ENCODE measurements around the gene CDK4.
"Not testable (repeated sequence)": the region's sequence is repeated elsewhere in the genome, so short reads cannot be mapped to it uniquely, and the experiment has no call there.

Gene CDK4

DNA sequence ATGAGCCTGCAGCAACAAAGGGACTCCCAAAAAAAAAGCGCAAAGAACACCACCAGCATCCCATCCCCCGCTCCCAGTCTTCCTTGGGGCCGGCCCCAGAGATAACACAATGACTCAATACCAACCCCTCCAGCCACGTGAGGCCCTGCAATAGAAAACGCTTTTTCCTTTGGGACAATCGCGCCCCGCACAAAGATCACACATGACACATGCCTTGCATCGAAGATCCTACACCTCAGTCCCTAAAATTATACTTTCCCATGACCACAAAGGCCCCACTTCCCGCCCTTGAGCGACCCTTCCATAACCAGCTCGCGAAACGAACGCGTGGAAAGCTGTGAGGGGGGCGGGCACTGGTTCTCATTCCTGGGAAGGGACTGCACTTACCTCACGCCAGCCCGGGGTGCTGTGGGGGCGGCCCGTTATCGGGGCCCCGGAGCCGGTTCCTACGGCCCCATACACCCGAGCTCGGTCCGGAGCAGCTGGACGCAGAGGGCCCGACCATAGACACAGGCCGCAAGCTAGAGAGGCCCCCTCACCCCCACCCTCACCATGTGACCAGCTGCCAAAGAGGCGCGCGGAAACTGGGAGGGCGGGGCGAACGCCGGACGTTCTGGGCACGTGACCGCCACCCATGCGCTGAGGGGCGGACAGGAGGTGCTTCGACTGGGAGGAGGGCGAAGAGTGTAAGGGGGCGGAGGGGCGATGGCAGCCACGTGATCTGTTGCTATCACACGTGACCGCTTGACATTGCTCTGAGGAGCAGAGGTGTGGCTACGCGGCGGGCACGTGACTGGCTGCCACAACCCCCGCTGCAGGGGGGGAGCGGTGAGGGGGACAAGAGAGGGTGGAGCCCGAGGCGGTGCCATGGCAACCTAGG, at the start of gene CDK4:
CDK4 (minus strand) TSS at position 523 of the 880 bp plus-strand sequence. CDS start 593 bp downstream, outside the sequence.
- DNase-seq (ENCODE audit: low read depth, low spot score), result peak; percentile 99

DNA sequence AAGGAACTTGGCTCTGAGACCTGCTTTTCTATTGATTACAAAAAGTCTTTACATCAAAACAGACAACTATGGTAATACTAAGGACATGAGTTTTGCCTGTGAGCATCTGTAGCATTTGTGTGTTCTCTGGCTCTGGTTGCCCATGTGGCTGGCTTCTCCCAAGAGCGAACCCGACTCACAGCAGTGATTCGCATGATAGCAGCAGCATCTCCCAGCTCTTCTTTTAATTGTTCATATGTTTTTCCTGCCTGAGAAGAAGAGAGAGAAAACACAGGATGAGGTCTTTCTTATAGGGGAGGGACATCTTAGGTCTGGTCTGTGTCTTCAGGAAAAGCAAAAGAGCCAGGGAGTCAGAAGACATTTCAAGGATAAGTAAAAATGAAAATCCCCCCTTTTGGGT, 48.9 kb upstream of the CDK4 start:
- no peak for DNase-seq (ENCODE audit: low read depth, low spot score)

DNA sequence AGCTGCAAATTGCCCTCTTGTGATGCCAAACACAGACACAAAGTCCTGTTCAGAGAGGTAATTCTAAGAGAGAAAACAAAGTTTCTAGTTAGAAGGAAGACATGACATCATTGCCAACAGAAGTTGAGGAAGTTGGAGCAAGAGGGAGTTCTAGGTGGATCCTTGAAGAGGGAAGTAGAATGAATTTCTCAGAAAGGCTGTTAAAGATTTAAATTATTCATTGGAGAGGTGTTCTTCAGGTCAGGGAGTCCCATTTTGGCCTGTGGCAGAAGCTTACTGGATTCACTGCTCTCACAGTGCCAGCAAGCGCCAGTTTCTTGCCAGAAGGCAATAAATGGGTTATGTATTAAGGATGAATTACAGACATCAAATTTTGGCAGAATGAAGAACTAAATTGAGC, 45.8 kb upstream of the CDK4 start:
- DNase-seq (ENCODE audit: low read depth, low spot score), result no peak

DNA sequence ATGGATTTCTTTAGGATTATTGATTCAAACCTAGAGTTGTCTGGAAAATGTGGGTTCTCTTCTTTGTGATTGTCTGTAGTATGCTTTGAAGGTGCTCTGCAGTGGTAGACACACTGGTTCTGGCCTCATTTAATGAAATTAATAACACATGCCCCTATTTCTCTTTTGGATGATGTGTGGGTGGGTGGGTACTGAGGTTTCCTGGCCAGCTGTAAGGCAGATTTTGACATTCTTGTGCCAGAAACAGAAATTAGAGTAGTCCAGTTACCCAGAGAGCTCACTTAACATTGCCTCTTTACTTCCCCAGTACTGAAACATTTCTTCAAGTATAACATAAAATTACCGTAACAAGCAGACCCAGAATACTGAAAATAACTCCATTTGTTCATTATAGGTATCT, 44.9 kb upstream of the CDK4 start:
- DNase-seq (ENCODE audit: low read depth, low spot score), result no peak

DNA sequence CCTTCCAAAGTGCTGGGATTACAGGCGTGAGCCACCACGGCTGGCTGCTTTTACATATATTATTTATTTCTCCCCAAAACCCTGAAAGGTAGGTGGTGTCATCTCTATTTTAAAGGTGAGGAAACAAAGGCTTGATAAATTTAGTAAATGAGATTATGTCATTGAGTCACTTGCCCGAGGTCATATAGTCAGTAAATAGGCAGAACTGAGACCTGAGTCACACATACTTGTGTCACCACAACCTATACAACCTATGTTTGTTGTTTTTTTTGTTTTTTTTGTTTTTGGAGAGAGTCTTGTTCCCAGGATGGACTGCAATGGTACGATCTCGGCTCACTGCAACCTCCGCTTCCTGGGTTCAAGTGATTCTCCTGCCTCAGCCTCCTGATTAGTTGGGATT, 43.2 kb upstream of the CDK4 start:
- no peak for DNase-seq (ENCODE audit: low read depth, low spot score)

DNA sequence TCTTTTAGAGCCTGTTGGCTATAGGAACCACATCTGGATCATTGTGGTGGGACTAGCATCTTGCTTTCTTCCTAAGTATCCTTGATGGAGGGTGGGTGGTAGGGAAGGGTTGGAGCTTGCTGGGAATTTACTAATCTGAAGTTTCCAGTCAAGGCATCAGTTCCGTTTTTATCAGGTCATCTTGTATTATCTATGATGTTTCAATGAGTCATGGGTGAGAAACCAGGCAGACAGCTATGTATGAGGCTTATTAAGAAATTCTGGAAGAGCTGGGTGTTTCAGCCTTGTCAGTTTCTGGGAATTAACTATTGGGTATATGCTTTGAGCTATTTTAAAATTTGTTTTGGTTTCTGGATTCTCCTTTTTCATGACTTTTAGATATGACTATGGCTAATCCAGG, 41.8 kb upstream of the CDK4 start:
- DNase-seq (ENCODE audit: low read depth, low spot score), result no peak

DNA sequence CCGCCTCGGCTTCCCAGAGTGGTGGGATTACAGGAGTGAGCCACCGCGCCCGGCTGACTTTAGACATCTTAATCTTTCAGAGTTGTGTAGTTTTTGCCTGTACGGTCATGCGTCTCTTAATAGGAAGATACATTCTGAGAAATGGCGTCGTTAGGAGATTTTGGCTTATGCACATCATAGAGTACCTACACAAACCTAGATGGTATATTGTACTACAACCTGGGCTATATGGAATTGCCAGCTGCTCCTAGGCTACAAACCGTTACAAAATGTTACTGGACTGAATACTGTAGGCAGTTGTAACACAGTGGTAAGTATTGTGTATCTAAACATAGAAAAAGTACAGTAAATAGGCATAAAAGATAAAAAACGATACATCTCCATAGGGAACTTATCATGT, 31.8 kb upstream of the CDK4 start:
- no peak for DNase-seq (ENCODE audit: low read depth, low spot score)

DNA sequence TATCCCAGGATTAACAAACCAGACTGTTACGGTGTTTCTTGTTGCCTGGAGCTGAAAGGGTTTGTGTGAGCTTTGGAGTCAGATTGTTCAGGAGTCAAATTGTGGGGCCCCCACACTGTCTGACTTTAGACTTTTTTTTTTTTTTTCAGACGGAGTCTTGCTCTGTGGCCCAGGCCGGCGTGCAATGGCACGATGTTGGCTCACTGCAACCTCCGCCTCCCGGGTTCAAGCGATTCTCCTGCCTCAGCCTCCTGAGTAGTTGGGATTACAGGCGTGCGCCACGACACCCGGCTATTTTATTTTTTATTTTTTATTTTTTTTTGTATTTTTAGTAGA, 31.3 kb upstream of the CDK4 start:
- no peak for DNase-seq (ENCODE audit: low read depth, low spot score)

DNA sequence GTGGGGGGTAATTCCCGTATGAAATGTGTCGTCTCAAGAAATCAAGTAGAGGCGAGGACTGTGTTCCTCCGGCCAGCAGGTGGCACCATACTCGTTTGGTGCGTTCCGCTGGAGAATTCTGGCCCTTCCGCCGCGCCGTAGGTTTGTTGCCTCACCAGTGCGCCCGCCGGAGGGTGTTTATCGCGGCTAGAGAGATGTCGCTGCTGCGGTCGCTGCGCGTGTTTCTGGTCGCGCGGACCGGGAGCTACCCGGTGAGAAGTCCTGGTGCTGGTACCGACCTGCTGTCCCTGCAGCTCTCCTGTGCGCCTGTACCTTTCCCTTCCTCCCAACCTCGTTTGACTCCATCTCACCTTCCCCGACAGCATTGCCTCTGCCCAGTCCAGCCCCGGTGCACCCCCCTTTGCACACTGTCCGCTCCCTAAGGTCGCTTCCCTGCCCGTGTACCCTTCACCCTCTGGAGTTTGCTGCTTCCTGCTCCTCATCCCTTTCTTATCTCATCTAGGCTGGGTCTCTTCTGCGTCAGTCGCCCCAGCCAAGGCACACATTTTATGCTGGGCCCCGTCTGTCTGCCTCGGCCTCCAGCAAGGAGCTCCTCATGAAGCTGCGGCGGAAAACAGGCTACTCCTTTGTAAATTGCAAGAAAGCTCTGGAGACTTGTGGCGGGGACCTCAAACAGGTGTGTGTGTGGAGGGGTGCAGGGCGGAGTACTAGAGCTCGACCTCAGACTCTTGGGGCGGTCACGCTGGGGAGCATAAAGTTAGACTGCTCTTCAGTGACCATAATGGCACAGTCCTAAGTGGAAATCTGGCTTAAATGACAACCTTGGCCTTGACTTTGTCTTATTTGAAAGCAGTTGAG, 30.7 kb upstream of the CDK4 start, which contains the start of gene TSFM:
TSFM (plus strand) TSS at position 180 of the 858 bp plus-strand sequence; CDS start at position 195, 15 bp downstream.
- DNase-seq (ENCODE audit: low read depth, low spot score), result peak; percentile 57

DNA sequence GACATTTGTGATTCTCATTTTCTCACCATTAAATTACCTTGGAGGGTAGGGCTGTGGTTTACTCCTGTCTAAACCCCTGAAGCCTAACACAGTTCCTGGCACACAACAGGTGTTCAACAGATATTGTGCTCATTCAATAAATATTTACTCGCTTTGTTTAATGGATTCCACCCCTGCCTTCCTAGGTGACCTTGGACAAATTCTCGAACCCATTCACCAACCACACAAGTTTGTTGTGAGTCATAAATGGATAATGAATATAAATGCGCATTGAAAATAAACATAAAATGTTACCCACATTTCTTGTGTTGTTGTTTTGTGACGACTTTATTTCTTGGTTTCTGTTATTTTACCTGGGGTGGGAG, 30.1 kb upstream of the CDK4 start:
- no peak for DNase-seq (ENCODE audit: low read depth, low spot score)

DNA sequence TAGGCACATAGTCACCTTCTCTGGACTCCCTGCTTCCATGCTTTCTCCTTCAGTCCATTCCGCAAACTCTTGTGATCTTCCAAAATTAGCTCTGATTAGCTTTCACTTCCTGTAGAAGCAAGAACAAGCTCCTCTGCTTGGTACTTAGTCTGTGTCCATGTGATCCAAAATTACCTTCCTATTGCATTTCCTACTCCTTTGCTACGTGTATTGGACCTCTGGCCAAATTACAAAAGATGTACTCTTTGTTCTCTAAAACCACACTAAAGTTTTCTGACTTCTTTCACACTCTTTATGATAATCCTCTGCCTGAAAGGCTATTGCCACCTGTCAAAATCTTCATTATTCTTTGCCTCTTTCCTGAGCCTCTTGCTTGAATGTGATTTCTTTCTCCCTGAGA, 29.7 kb upstream of the CDK4 start:
- no peak for DNase-seq (ENCODE audit: low read depth, low spot score)

DNA sequence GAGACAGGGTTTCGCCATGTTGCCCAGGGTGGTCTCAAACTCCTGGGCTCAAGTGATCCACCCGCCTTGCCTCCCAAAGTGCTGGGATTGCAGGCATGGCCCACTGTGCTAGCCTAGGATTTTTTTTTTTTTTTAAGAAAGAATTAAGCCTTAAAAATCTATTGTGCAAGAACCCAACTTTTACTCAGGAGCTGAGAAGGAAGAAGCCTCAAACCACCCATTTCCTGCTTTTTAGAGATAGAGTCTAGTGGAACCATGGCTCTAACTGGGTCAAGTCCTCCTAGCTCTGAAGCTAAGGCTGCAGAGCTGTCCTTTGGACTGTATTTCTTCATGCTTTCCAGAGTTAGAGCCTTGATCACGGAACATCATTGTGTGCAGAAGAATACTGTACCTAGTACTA, 29.1 kb upstream of the CDK4 start:
- no peak for DNase-seq (ENCODE audit: low read depth, low spot score)

DNA sequence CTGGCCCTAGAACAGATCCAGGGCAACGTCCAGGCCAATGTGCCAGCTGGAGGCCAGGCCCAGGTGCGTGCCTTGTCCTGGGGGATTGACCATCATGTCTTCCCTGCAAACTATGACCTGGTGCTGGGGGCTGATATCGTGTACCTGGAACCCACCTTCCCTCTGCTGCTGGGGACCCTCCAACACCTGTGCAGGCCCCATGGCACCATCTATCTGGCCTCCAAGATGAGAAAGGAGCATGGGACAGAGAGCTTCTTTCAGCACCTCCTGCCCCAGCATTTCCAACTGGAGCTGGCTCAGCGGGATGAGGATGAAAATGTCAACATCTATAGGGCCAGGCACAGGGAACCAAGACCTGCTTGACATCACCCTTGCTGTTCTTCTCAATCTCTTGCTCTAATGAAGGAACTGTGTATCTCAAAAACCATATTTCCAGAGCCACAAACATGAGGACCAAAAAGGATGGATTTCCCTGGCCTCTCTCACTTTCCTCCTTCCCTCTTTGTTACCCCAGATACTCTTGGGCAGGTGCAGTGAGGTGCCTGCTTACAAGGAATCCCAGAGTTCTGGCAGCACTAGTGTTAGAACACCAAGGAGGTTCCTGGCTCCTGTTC, 28.3 kb upstream of the CDK4 start:
- no peak for DNase-seq (ENCODE audit: low read depth, low spot score)

DNA sequence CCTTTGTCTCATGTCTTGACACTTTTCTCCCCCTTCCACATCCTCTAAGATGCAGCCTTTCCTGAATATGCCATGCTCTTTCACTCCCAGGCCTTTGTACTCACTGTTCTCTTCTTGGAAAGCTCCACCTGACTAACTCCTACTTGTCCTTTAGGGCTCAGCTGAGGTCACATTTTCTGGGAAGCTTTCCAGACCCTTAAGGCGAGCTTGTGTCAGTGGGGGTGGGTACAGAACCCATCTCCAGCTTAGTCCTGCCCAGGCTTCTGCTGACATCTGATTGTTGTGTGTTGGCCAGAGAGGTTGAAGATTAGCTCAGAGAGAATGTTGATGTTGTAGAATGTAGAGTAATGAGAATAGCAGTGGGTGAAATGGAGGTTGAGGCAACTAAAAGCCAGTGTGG, 27.6 kb upstream of the CDK4 start:
- DNase-seq (ENCODE audit: low read depth, low spot score), result no peak

DNA sequence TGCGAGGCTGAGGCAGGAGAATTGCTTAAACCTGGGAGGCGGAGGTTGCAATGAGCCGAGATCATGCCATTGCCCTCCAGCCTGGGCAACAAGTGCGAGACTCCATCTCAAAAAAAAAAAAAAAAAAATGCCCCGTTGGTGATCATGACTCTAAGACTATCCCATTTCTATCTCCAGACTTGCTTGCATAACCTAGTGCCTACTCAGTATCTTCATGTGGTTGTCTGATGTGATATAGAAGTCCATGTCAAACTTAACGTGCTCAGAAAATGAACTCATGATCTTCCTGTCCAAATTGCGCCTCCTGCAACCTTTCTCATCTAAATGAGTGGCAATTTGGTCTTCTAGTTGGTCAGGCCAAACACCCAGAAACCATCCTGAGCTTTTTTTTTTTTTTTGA, 25.8 kb upstream of the CDK4 start:
- DNase-seq (ENCODE audit: low read depth, low spot score), result no peak

DNA sequence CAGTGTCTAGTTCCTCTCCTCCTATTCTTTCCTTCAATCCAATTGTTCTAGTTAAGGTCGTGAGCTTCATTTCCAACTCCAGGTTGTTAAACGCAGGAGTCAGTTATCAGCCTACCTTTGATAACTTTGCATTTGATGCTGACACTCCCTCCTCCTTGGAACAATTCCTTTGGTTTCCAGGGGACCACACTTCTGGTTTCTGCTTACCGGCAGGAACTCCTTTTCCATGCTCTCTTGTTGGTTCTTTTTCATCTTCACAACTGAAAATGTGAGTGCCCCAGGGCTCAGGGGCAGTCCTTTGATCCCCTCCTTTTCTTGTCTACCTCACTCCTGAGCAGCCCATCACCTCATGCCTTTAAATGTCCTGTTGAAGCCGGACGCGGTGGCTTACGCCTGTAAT, 25.3 kb upstream of the CDK4 start:
- DNase-seq (ENCODE audit: low read depth, low spot score), result no peak

DNA sequence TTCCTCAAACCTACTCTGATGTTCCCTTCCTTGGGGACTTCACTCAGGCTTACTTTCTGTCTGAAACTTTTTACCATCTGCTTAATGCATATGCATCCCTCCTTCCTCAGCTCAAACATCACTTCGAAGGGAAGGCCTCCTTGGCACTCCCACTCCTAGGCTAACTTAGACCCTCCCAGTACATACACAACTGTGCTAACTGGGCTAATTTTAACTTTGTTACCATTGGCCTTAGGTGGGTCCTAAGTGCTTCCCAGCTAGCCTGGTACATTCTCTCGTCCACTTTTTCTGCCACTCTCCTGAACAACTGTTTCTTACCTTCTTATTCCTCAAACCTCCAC, 24.1 kb upstream of the CDK4 start:
- no peak for DNase-seq (ENCODE audit: low read depth, low spot score)

DNA sequence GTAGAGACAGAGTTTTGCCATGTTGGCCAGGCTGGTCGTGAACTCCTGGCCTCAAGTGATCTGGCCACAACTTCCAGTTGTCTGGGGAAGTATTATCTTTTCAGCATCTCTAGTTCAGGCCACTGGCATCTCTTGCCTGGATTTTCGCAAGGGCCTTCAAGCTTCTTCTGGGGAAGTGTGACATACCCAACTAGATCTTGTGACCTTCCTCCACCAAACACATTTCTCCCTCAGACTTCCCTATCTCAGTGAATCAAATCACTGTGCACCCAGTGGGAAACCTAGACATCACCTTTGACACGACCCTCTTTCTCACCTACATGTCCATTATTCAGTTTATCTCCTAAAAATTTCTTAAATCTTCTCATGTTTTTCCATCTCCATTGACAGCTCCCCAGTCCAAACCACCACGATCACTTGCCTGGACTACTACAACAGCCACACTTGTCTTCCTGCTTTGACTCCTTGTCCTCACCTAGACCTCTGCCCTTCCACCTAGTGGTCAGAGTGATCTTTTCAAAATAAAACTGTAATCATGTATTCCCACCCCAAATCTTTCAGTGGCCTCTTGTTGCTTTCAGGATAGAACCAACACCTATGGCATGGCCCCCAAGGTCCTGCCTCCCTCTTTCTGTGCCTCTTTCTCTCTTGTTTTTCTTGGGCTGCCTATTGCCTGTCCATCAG, 23.6 kb upstream of the CDK4 start:
- DNase-seq (ENCODE audit: low read depth, low spot score), result no peak

DNA sequence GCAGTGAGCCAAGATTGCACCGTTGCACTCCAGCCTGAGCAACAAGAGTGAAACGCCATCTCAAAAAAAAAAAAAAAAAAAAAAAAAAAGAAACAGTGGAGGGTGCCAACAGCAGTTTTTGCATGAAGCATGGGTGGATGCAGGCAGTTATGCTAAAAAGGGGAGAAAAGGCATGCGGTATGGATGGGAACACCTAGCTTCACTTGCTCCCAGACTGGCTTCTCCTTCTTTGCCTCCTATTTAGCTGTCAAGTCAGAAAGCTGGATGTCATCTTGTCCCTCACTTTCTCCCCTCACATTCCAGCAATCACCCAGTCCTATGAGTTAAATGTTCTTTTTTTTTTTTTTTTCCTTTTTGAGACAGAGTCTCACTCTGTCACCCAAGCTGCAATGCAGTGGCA, 22.9 kb upstream of the CDK4 start:
- no peak for DNase-seq (ENCODE audit: low read depth, low spot score)

DNA sequence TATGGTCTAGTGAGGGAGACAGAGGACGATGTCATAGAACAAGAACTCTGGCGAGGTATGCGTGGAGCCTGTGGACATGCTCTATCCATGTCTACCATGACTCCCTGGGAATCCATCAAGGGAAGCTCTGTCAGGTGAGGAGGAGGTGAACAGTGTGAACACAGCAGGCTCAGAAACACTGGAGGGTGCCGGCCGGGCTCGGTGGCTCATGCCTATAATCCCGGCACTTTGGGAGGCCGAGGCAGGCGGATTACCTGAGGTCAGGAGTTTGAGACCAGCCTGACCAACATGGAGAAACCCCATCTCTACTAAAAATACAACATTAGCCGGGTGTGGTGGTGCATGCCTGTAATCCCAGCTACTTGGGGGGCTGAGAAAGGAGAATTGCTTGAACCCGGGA, 22.5 kb upstream of the CDK4 start:
- not testable (repeated sequence) for DNase-seq (ENCODE audit: low read depth, low spot score)

DNA sequence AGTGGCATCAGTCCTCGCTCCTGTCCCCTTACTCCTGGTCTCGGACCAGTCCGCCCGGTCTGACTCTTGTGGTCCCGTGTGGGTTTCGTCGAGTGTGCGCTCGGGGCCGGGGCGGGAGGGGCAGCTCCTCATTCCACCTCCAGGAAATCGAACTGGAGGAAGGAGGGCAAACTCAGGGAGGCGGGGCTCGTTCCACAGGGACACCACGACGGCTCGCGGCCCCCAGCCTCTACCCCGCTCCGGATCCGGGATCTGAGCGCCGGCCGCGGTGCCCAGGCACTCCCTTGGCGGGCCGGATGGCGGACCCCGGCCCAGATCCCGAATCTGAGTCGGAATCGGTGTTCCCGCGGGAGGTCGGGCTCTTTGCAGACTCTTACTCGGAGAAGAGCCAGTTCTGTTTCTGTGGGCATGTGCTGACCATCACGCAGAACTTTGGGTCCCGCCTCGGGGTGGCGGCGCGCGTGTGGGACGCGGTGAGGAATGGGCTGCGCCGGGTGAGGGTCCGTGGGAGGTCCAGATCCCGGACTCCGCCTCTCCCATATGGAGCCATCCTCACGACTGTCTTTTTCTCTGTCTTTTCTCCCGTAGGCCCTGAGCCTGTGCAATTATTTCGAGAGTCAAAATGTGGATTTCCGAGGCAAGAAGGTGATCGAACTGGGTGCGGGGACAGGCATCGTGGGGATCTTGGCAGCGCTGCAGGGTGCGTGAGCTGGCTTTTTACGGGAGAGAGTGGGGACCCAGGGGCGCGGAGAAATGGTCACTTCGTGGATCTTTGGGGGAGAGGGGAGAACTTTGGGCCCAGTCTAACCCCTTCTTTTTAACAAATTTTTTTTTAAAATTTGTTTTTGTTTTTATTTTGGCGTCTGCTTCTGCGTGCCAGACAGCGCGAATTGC, 20.6 kb upstream of the CDK4 start, which contains the start of gene EEF1AKMT3:
EEF1AKMT3 (plus strand) TSS at position 186 of the 894 bp plus-strand sequence; CDS start at position 297, 111 bp downstream.
- DNase-seq (ENCODE audit: low read depth, low spot score), result peak; percentile 21
